GM23338 (cell line): ENCODE results near the gene KPTN. TPM values are rescaled to one million over a fixed set of nuclear protein-coding genes. Genes with fewer than 3 reads are reported as not detected.

Experiments
- ATAC-seq: fragments of 200-7000 bp; cut with Tn5 transposase; 3 replicates; pipeline ENCODE4 v1.9.1; 2020
- DNase-seq: peaks from one replicate; pipeline ENCODE4 v3.0.0-alpha.2; 2015; ENCODE audit warnings: low spot score
- H2AFZ ChIP-seq: fragments of 200-600 bp; sonication (generic); 2 replicates; pipeline ENCODE4 v1.8.0; 2016; ENCODE audit warnings: antibody characterized with exemption, mild to moderate bottlenecking, moderate library complexity
- H3F3A ChIP-seq: fragments of 200-600 bp; sonication (generic); replicated peaks from 2 replicates; pipeline ENCODE4 v1.8.0; 2017; ENCODE audit warnings: antibody characterized with exemption, mixed run types, low read depth
- H3K27ac ChIP-seq: fragments of 200-600 bp; sonication (generic); 2 replicates; pipeline ENCODE4 v1.6.1; 2016; ENCODE audit warnings: low read depth
- H3K27me3 ChIP-seq: fragments of 200-600 bp; sonication (generic); 2 replicates; pipeline ENCODE4 v1.8.0; 2016; ENCODE audit warnings: mild to moderate bottlenecking, mixed run types, moderate library complexity; ENCODE audit not compliant: insufficient read depth
- H3K36me3 ChIP-seq: fragments of 200-600 bp; sonication (generic); 2 replicates; pipeline ENCODE4 v1.8.0; 2016; ENCODE audit warnings: mild to moderate bottlenecking; ENCODE audit not compliant: insufficient read depth
- H3K4me1 ChIP-seq: fragments of 200-600 bp; sonication (generic); 2 replicates; pipeline ENCODE4 v1.8.0; 2016; ENCODE audit warnings: mild to moderate bottlenecking, moderate library complexity; ENCODE audit not compliant: insufficient read depth
- H3K4me2 ChIP-seq: fragments of 200-600 bp; sonication (generic); 2 replicates; pipeline ENCODE4 v1.7.1; 2017; ENCODE audit warnings: mixed run types
- H3K4me3 ChIP-seq: fragments of 200-600 bp; sonication (generic); 2 replicates; pipeline ENCODE4 v1.6.1; 2016; ENCODE audit warnings: mixed run types
- H3K79me2 ChIP-seq: fragments of 200-600 bp; sonication (generic); replicated peaks from 2 replicates; pipeline ENCODE4 v1.8.0; 2017; ENCODE audit warnings: mild to moderate bottlenecking; ENCODE audit not compliant: insufficient read depth
- H3K9me2 ChIP-seq: fragments of 200-600 bp; sonication (generic); 2 replicates; pipeline ENCODE4 v1.8.0; 2017; ENCODE audit not compliant: insufficient read depth
- H4K20me1 ChIP-seq: fragments of 200-600 bp; sonication (generic); replicated peaks from 2 replicates; pipeline ENCODE4 v1.8.0; 2017; ENCODE audit warnings: mild to moderate bottlenecking; ENCODE audit not compliant: insufficient read depth
- H3K27ac Mint-ChIP-seq: 2 replicates; pipeline ENCODE4 v1.8.0; 2020; ENCODE audit warnings: inconsistent platforms, mild to moderate bottlenecking, moderate library complexity, mixed read lengths
- H3K27me3 Mint-ChIP-seq: 3 replicates; pipeline ENCODE4 v1.8.0; 2022; ENCODE audit warnings: low read depth, mild to moderate bottlenecking, moderate library complexity, mixed read lengths, inconsistent platforms; ENCODE audit not compliant: insufficient read depth, poor library complexity
- H3K36me3 Mint-ChIP-seq: 3 replicates; pipeline ENCODE4 v1.8.0; 2021; ENCODE audit warnings: low read depth, mild to moderate bottlenecking, inconsistent platforms, moderate library complexity, mixed read lengths
- H3K4me1 Mint-ChIP-seq: 3 replicates; pipeline ENCODE4 v1.8.0; 2020; ENCODE audit warnings: mild to moderate bottlenecking, inconsistent platforms, mixed read lengths
- H3K4me3 Mint-ChIP-seq: 3 replicates; pipeline ENCODE4 v1.8.0; 2021; ENCODE audit warnings: moderate library complexity, mild to moderate bottlenecking, inconsistent platforms, mixed read lengths
- H3K9me3 Mint-ChIP-seq: 3 replicates; pipeline ENCODE4 v1.8.0; 2020; ENCODE audit warnings: moderate library complexity, mild to moderate bottlenecking, inconsistent platforms, mixed read lengths
- CREB1 ChIP-seq: fragments of 250-450 bp; sonication (Bioruptor Pico); IDR thresholded peaks from 2 replicates; pipeline ENCODE4 v1.5.0; 2020; ENCODE audit warnings: low read depth, mild to moderate bottlenecking, moderate library complexity
- CTCF ChIP-seq, 2 experiments: fragments of 200-600 bp in 1 of 2; sonication (generic) in 1 of 2; conservative IDR thresholded peaks; 2 replicates each; pipeline versions ENCODE4 v1.5.1 to v1.6.1; 2016 to 2017; ENCODE audit warnings: antibody characterized with exemption in 2 of 2, low read depth in 2 of 2, mild to moderate bottlenecking in 2 of 2, moderate library complexity in 1 of 2
- ETS1 ChIP-seq: IDR thresholded peaks from 2 replicates; pipeline ENCODE4 v1.6.1; 2016; ENCODE audit warnings: antibody characterized with exemption
- EZH2 ChIP-seq: fragments of 200-600 bp; sonication (generic); IDR thresholded peaks from one replicate; pipeline ENCODE4 v1.8.0; 2017; ENCODE audit warnings: antibody characterized with exemption, mild to moderate bottlenecking, low read depth; ENCODE audit not compliant: unreplicated experiment
- EZH2phosphoT487 ChIP-seq: fragments of 200-600 bp; sonication (generic); IDR thresholded peaks from one replicate; pipeline ENCODE4 v1.8.1; 2018; ENCODE audit warnings: antibody characterized with exemption; ENCODE audit not compliant: unreplicated experiment
- JUNB ChIP-seq: IDR thresholded peaks from one replicate; pipeline ENCODE4 v1.6.1; 2016; ENCODE audit warnings: antibody characterized with exemption; ENCODE audit not compliant: unreplicated experiment
- NANOG ChIP-seq: IDR thresholded peaks from 2 replicates; pipeline ENCODE4 v1.6.1; 2016; ENCODE audit warnings: antibody characterized with exemption, borderline replicate concordance
- POLR2AphosphoS5 ChIP-seq: IDR thresholded peaks from 2 replicates; pipeline ENCODE4 v1.6.1; 2016; ENCODE audit warnings: antibody characterized with exemption, low read depth
- REST ChIP-seq: IDR thresholded peaks from one replicate; pipeline ENCODE4 v1.6.1; 2018; ENCODE audit warnings: antibody characterized with exemption; ENCODE audit not compliant: unreplicated experiment
- STAT1 ChIP-seq: IDR thresholded peaks from one replicate; pipeline ENCODE4 v1.6.1; 2016; ENCODE audit warnings: antibody characterized with exemption; ENCODE audit not compliant: unreplicated experiment
- ZNF114 ChIP-seq: fragments of 250-450 bp; sonication (Bioruptor Pico); IDR thresholded peaks from 2 replicates; pipeline ENCODE4 v1.5.0; 2020; ENCODE audit warnings: mild to moderate bottlenecking, moderate library complexity
- ZNF331 ChIP-seq: fragments of 250-450 bp; sonication (Bioruptor Pico); IDR thresholded peaks from 2 replicates; pipeline ENCODE4 v1.5.0; 2020; ENCODE audit warnings: low read depth, mild to moderate bottlenecking, moderate library complexity
- ZNF462 ChIP-seq: fragments of 250-450 bp; sonication (Bioruptor Pico); IDR thresholded peaks from 2 replicates; pipeline ENCODE4 v1.5.0; 2020; ENCODE audit warnings: mild to moderate bottlenecking, moderate library complexity
- polyA plus RNA-seq: library from polyadenylated mRNA; unstranded; fragments of >200 nt; fragmentation: Nextera tagmentation; extraction: Ambion mirVana; gene quantifications from 2 replicates; pipeline ENCODE4 v1.2.1, GENCODE V29; 2016
- total RNA-seq: library from RNA; depleted of rRNA; stranded (reverse); fragments of >200 nt; shearing (Covaris generic); gene quantifications from 2 replicates; pipeline ENCODE4 v1.2.3, GENCODE V29; 2014

The KPTN gene
- total and polyA plus RNA-seq, 2 experiments from 2014 or later = 19.8 to 26.2 TPM

GRCh38 chr19:47435883-47436417 lies 48.1 kb downstream of the KPTN start:
- Histone ChIP-seq H3K4me2 (no peak overlapping the region), H3K36me3 (no peaks in the 10 kb centered on the region), H2AFZ (no peak overlapping the region), H3K27ac (no peak overlapping the region), H4K20me1 (peaks cover 3% of the 10 kb centered on the region; the same call in 1 of the 2 replicates), H3F3A (peaks cover 15% of the 10 kb centered on the region; the same call in 1 of the 2 replicates), H3K79me2 (no peaks in the 10 kb centered on the region), H3K9me2 (no peaks in the 10 kb centered on the region), H3K4me1 (peaks cover 3% of the 10 kb centered on the region; the same call in 1 of the 2 replicates), H3K27me3 (peaks cover 12% of the 10 kb centered on the region), H3K4me3 (no peak overlapping the region)
- no peaks in the 10 kb centered on the region for H3K36me3 Mint-ChIP-seq
- H3K9me3 Mint-ChIP-seq = no peaks in the 10 kb centered on the region; the same call in 1 of the 3 replicates
- no peak overlapping the region for H3K4me3 Mint-ChIP-seq
- TF ChIP-seq STAT1 (no peak), EZH2phosphoT487 (no peak), ZNF462 (CRISPR knock-in tag) (no peak), REST (no peak), ZNF114 (CRISPR knock-in tag) (no peak), CTCF (conservative IDR thresholded peaks at IDR 0.05; ENCODE audit: low read depth in 2 of 2) (no peak), ZNF331 (no peak), POLR2AphosphoS5 (no peak), NANOG (no peak), EZH2 (no peak), JUNB (no peak), ETS1 (no peak), CREB1 (CRISPR knock-in tag) (no peak)
- no peak overlapping the region for H3K27ac Mint-ChIP-seq
- H3K27me3 Mint-ChIP-seq = peaks cover 18% of the 10 kb centered on the region
- ATAC-seq (no peak), DNase-seq (no peak)
- peaks cover 6% of the 10 kb centered on the region; the same call in 2 of the 3 replicates for H3K4me1 Mint-ChIP-seq
